Bronchial epithelial cell (primary cell): ENCODE results near the gene ABHD6. TPM values are rescaled to one million over a fixed set of nuclear protein-coding genes. Genes with fewer than 3 reads are reported as not detected.

Source experiments
- DNase-seq: peaks from one replicate; pipeline ENCODE4 v3.0.0-alpha.2; 2010; ENCODE audit warnings: low read depth
- FAIRE-seq: peaks from 2 replicates; lab custom pipeline; 2011; peaks lifted over from hg19 to GRCh38; lab: Jason Lieb, UNC
- H3K27me3 ChIP-seq: 2 replicates; pipeline ENCODE4 v1.5.1; 2011; ENCODE audit warnings: low read length; ENCODE audit not compliant: control insufficient read depth, insufficient read depth
- H3K36me3 ChIP-seq: 2 replicates; pipeline ENCODE4 v1.5.1; 2011; ENCODE audit warnings: low read length; ENCODE audit not compliant: control insufficient read depth, insufficient read depth
- H3K4me3 ChIP-seq: 2 replicates; pipeline ENCODE4 v1.5.1; 2011; ENCODE audit warnings: mild to moderate bottlenecking, low read depth, low read length, control low read depth
- CTCF ChIP-seq: IDR thresholded peaks from 2 replicates; pipeline ENCODE4 v1.5.1; 2011; ENCODE audit warnings: mild to moderate bottlenecking, moderate library complexity, low read length, control low read depth, inconsistent platforms; ENCODE audit not compliant: insufficient read depth, severe bottlenecking
- total RNA-seq: library from RNA; depleted of rRNA; stranded (reverse); fragments of >200 nt; gene quantifications from 2 replicates; pipeline ENCODE4 v1.2.1, GENCODE V29; 2014

ABHD6 gene
- total RNA-seq, 1 donor from 2014 or later: 7.1 TPM

GRCh38 chr3:58210761-58211460 is 26.7 kb upstream of the ABHD6 start, which contains the start of gene DNASE1L3:
Gene DNASE1L3, minus strand, starts transcription at chr3:58210972. Its CDS starts 66 bp downstream, at chr3:58210906.
- FAIRE-seq (peak; percentile 13), DNase-seq (no peak)
- no peak for TF ChIP-seq CTCF
- Histone ChIP-seq H3K36me3 (no peaks in the 10 kb centered on the region), H3K4me3 (no peak within 1 kb of the TSS), H3K27me3 (no peaks in the 10 kb centered on the region)

GRCh38 chr3:58214484-58215316 is 22.9 kb upstream of the ABHD6 start:
- peak; percentile 100 for FAIRE-seq

GRCh38 chr3:58215317-58216025 is 22.1 kb upstream of the ABHD6 start:
- FAIRE-seq (no peak), DNase-seq (no peak)
- no peak overlapping the region for H3K4me3 ChIP-seq
- no peaks in the 10 kb centered on the region for H3K36me3 ChIP-seq
- no peak for TF ChIP-seq CTCF
- no peaks in the 10 kb centered on the region for H3K27me3 ChIP-seq

More at GRCh38 chr3:58214484-58215316, 22.9 kb upstream of the ABHD6 start:
- DNase-seq: peak; percentile 100
- no peaks in the 10 kb centered on the region for H3K36me3 ChIP-seq
- H3K4me3 ChIP-seq: no peak overlapping the region
- H3K27me3 ChIP-seq: no peaks in the 10 kb centered on the region
- TF ChIP-seq CTCF: no peak

GRCh38 chr3:58216496-58217195 is 20.9 kb upstream of the ABHD6 start:
- DNase-seq: peak; percentile 93
- Histone ChIP-seq H3K4me3 (no peak overlapping the region), H3K27me3 (no peaks in the 10 kb centered on the region), H3K36me3 (no peaks in the 10 kb centered on the region)
- no peak for TF ChIP-seq CTCF
- no peak for FAIRE-seq

GRCh38 chr3:58217209-58217811 is 20.3 kb upstream of the ABHD6 start:
- FAIRE-seq: peak; percentile 18
- Histone ChIP-seq H3K36me3 (no peaks in the 10 kb centered on the region), H3K27me3 (no peaks in the 10 kb centered on the region), H3K4me3 (no peak overlapping the region)
- peak; percentile 88 for DNase-seq
- TF ChIP-seq CTCF: peak; percentile 85
